GM12864 (cell line): Measurements from ENCODE around the gene CALCB.
"Not testable (repeated sequence)": the region's sequence is repeated elsewhere in the genome, so short reads cannot be mapped to it uniquely, and the experiment has no call there.

Experiments used
- DNase-seq: peaks from one replicate; pipeline ENCODE4 v3.0.0-alpha.2; 2011; ENCODE audit warnings: low read depth
- H3K4me3 ChIP-seq: 2 replicates; pipeline ENCODE4 v1.5.1; 2011; ENCODE audit warnings: mild to moderate bottlenecking, low read depth, low read length, control low read depth
- TF ChIP-seq, protein P1 (sequence below): IDR thresholded peaks from 2 replicates; pipeline ENCODE4 v1.5.1; 2011; ENCODE audit warnings: low read depth, mild to moderate bottlenecking, moderate library complexity, low read length, control low read depth, inconsistent platforms; ENCODE audit errors: missing control alignments

CALCB gene

DNA sequence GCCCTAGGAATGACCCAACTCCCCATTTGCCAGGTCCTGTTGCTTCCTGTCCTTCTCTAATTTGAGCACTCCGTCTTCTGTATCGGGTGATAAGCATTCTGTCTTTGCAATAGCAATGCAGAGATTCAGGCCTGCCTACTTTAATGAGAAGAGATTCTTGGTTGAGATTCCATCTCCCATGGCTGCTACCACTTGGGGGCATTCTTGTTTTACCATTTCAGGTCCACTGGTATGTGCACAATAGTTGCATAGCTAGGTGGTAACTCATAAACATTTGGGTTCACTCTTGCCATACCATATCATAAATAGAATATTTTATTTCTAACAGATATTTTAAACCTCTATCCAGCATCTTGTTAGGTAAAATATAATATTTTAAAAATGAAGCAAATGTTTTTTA is 34.4 kb upstream of the CALCB start:
- TF ChIP-seq, protein P1, sequence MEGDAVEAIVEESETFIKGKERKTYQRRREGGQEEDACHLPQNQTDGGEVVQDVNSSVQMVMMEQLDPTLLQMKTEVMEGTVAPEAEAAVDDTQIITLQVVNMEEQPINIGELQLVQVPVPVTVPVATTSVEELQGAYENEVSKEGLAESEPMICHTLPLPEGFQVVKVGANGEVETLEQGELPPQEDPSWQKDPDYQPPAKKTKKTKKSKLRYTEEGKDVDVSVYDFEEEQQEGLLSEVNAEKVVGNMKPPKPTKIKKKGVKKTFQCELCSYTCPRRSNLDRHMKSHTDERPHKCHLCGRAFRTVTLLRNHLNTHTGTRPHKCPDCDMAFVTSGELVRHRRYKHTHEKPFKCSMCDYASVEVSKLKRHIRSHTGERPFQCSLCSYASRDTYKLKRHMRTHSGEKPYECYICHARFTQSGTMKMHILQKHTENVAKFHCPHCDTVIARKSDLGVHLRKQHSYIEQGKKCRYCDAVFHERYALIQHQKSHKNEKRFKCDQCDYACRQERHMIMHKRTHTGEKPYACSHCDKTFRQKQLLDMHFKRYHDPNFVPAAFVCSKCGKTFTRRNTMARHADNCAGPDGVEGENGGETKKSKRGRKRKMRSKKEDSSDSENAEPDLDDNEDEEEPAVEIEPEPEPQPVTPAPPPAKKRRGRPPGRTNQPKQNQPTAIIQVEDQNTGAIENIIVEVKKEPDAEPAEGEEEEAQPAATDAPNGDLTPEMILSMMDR: no peak
- no peak for DNase-seq
- no peak overlapping the region for H3K4me3 ChIP-seq

DNA sequence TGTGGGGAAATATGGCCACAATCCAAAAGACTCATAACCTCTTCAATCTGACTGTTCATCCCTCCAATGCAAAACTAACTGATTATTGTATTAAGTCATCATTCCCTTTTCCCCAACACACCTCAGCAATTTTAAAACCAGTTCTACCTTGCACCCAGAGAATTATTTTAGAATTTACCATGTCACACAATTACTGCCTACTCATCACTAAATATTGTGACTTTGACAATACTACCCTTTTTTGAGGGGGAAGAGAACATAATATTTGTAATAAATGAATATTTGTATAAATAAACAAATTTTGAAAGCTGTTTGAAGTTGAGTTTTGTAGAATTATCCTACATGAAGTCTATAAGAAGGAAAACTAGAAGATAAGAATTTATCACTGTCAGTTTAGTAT is 28.2 kb upstream of the CALCB start:
- TF ChIP-seq, protein P1: no peak
- no peak for DNase-seq
- no peak overlapping the region for H3K4me3 ChIP-seq

DNA sequence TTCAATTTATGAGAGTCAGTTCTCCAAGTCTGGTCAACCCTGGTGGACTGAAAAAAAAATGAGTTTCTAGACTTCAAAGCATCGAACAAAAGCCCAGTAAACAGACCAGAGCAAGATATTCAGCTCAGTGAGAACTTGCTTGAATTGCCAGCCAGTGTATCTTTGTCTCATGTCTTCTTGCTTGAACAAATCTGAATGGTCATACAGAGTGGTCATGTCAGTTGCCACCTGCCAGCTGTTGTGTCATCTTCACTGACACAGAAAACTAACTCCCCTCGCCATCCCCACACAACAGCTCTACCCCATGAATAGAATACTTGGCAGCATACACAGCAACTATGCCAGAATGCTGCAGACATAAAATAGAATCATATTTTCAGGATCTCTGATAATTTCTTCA is 27.5 kb upstream of the CALCB start:
- TF ChIP-seq, protein P1: no peak
- DNase-seq: no peak

DNA sequence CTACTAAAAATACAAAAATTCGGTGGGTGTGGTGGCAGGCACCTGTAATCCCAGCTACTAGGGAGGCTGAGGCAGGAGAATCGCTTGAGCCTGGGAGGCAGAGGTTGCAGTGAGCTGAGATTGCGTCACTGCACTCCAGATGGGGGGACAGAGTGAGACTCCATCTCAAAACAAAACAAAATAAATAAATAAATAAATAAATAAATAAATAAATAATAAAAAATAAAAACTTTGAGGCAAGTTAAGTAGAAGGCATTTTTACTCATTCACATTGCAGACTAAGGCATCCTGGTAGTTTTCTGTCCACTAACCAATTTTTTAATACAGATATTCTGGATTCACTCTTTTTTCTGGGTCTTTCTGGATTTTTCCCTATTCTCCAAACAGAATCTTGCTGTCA is 26.7 kb upstream of the CALCB start:
- not testable (repeated sequence) for H3K4me3 ChIP-seq, DNase-seq

More for the DNA sequence above, 27.5 kb upstream of the CALCB start:
- no peak overlapping the region for H3K4me3 ChIP-seq

DNA sequence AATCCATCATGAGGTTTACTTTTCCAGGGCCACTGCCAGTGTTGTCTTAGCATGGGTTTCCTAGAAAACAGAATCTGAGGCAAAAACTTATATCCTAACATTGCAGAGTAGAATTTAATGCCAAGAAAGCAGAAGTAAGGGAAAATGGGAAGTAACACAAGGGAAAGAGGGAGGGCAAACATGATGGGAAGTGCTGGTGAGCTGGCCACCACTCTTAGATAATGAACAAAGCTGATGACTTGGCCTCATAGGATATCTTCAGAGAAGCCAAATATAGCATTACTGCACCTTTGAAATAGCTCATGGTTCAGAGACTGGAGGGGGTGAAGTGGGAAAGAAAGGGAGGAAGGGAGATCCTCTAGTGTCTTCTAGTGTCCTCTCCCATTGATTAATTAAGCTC is 24.8 kb upstream of the CALCB start:
- TF ChIP-seq, protein P1: no peak
- DNase-seq: no peak
- H3K4me3 ChIP-seq: no peak overlapping the region

DNA sequence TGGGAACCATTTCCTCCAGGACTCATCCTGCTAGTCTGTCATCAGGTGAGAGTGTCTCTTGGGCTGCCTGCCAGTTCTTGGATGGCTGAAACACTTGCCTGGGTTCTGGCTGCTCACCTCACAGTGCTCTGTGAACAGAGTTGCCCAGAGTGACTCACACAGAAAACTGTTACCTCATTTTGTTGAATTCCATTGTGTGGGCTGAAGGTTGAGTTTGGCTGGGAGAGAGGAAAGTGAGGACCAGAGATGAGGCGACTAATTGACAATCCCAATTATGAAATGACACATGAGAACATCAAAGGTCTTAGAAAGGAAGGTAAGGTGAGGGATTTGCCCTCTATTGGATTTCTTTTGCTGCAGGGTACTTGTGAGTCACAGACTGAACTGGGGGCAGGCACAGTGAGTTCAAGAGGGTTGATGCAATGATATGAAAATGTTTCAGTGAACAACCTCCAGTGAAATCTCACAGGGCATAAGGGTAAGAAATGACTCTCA is 20.2 kb upstream of the CALCB start:
- DNase-seq: no peak
- TF ChIP-seq, protein P1: no peak
- H3K4me3 ChIP-seq: no peak overlapping the region

DNA sequence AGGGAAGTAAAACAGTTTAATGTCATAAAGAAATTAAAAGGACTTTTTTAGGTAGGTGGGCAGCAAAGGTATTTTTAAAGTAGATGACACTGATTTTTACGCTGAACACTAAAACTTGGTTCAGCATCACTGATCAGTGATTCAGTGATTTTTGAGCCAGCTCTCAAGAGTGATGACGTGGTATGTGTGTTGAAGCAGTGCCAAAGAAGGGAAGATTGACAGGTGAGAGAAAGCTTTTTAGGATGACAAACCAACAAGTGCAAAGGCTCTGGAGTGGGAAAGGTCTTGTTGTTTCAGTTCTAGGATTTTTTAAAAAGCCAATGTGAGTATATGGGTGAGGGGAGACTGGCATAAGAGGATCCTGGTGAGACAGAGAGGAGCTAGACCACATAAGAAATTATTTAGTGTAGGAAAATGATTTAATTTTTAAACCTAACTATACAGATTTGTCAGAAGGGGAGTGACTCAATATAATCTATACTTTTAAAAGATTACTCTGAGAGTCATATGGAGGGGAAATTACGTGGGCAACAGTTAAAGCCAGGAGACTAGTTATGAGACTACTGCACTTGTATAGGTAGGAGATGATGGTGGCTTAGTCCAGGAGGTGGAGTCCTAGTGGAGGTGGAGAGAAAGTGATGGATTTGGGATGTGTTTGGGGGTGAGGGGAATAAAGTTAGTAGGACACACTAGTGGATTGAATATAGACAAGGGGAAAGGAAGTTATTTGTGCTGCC is 17.6 kb upstream of the CALCB start:
- TF ChIP-seq, protein P1: no peak
- no peak overlapping the region for H3K4me3 ChIP-seq
- DNase-seq: no peak
